DMS 273 (cell line): ENCODE measurements around the gene PSG11.
"Not testable (repeated sequence)": the region's sequence is repeated elsewhere in the genome, so short reads cannot be mapped to it uniquely, and the experiment has no call there.

ENCODE experiments used
- DNase-seq: peaks from one replicate; lab custom pipeline; 2025; ENCODE audit not compliant: unreplicated experiment; lab: John Stamatoyannopoulos, UW

Gene PSG11

GRCh38 chr19:43026369-43026768 is at the start of gene PSG11:
Gene PSG11, minus strand, starts transcription at chr19:43026469. Its CDS starts 97 bp downstream, at chr19:43026372.
- not testable (repeated sequence) for DNase-seq

- not testable (repeated sequence) for DNase-seq
These were observed 36.1 kb upstream of the PSG11 start for GRCh38 chr19:43062418-43062817.

GRCh38 chr19:43061326-43061725 is 35.1 kb upstream of the PSG11 start:
- not testable (repeated sequence) for DNase-seq

- not testable (repeated sequence) for DNase-seq
These were observed 34.0 kb upstream of the PSG11 start for GRCh38 chr19:43060254-43060653.

- not testable (repeated sequence) for DNase-seq
These were observed 33.2 kb upstream of the PSG11 start for GRCh38 chr19:43059482-43059881.

GRCh38 chr19:43058440-43058839 is 32.2 kb upstream of the PSG11 start:
- DNase-seq = not testable (repeated sequence)

GRCh38 chr19:43047966-43048365 is 21.7 kb upstream of the PSG11 start:
- DNase-seq = not testable (repeated sequence)

- not testable (repeated sequence) for DNase-seq
These were observed 20.3 kb upstream of the PSG11 start for GRCh38 chr19:43046578-43046977.

- not testable (repeated sequence) for DNase-seq
These were observed 17.4 kb upstream of the PSG11 start for GRCh38 chr19:43043492-43044180.

- DNase-seq = peak; percentile 3
These were observed 5.4 kb upstream of the PSG11 start for GRCh38 chr19:43031645-43032044.

GRCh38 chr19:43028866-43029265 is 2.6 kb upstream of the PSG11 start:
- no peak for DNase-seq

- DNase-seq = peak; percentile 4
These were observed 1.7 kb upstream of the PSG11 start for GRCh38 chr19:43027985-43028384.

- not testable (repeated sequence) for DNase-seq
These were observed 792 bp upstream of the PSG11 start for GRCh38 chr19:43027061-43027460.

- not testable (repeated sequence) for DNase-seq
These were observed 4.2 kb downstream of the PSG11 start for GRCh38 chr19:43022098-43022497.

- not testable (repeated sequence) for DNase-seq
These were observed 4.6 kb downstream of the PSG11 start for GRCh38 chr19:43021629-43022028.

- DNase-seq = not testable (repeated sequence)
These were observed 6.7 kb downstream of the PSG11 start for GRCh38 chr19:43019588-43019987.

- not testable (repeated sequence) for DNase-seq
These were observed 20.4 kb downstream of the PSG11 start for GRCh38 chr19:43005841-43006240.

GRCh38 chr19:43004846-43005245 is 21.4 kb downstream of the PSG11 start:
- not testable (repeated sequence) for DNase-seq

GRCh38 chr19:43003634-43004033 is 22.6 kb downstream of the PSG11 start:
- DNase-seq = not testable (repeated sequence)

- not testable (repeated sequence) for DNase-seq
These were observed 23.3 kb downstream of the PSG11 start for GRCh38 chr19:43002948-43003347.

GRCh38 chr19:42996161-42996560 is 30.1 kb downstream of the PSG11 start:
- DNase-seq = not testable (repeated sequence)

GRCh38 chr19:42992029-42992604 is 34.2 kb downstream of the PSG11 start:
- DNase-seq = not testable (repeated sequence)
